Measurements from ENCODE around the gene SH3RF3.

DNA sequence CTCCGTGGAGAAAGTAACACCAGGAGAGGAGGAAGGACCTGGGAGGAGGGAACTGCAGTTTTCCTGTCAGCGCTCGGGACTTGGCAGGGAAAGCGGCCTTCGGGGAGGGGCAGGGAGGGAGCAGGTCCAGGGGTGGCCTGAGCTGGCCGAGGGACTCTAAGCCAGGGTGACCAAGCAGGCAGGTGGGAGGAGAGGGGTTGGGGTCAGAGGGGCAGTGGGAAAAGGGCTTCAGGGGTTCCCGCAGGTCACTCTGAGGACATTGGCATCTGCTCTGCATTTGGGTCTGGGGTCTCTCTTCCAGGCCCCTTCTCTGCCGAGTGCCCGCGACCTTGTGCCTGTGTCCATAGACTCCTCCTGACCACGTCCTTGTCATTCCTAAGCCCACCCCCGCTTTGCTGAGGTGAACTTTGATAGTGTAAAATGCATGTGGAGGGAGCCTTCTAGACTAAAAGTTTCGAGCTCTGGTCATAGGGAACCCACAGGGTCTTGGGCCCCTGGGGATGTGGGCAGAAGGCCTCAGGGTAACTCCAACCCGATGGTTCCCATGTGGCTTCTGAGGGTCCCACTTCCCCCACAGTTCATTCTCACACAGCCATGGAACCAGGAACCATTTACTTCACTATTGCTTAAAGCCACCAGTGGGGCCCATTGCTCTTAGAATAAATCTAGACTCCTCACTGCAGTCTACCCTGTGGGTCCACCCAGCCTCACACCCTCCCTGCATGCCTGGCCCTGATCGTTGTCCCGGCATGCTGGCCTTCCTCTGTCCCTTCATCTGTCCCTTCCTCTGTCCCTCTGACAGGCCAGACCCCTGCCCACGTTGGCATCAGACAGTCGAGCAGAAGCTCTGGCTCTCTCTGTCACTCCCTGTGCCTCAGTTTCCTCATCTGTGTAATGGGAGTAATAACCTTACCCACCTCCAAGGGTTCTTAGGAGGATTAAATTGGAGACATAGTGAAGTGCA is 255.6 kb downstream of the SH3RF3 start:
- TF ChIP-seq EZH2 (IDR thresholded peaks at IDR 0.05; ENCODE audit: borderline replicate concordance, control insufficient read depth, low read depth, low read length) (no peak), ZNF384 (IDR thresholded peaks at IDR 0.05; ENCODE audit: borderline replicate concordance, low read depth, low read length) (no peak), SMC3 (IDR thresholded peaks at IDR 0.05; ENCODE audit: borderline replicate concordance, low read length) (no peak), TARDBP (IDR thresholded peaks at IDR 0.05; ENCODE audit: borderline replicate concordance) (no peak), RELA (IDR thresholded peaks at IDR 0.05; ENCODE audit: borderline replicate concordance, partially characterized antibody) (no peak), CHD1 (IDR thresholded peaks at IDR 0.05; ENCODE audit: low read depth, low read length) (no peak), MEF2A (IDR thresholded peaks at IDR 0.05; ENCODE audit: insufficient read depth, low read depth, low read length) (no peak), SIN3A (IDR thresholded peaks at IDR 0.05; ENCODE audit: low read depth, low read length) (no peak), KDM1A (IDR thresholded peaks at IDR 0.05; ENCODE audit: borderline replicate concordance) (no peak), SIX5 (IDR thresholded peaks at IDR 0.05; ENCODE audit: low read depth, low read length, severe bottlenecking) (no peak), ZNF217 (IDR thresholded peaks at IDR 0.05) (no peak)
- TF ChIP-seq, protein P1, sequence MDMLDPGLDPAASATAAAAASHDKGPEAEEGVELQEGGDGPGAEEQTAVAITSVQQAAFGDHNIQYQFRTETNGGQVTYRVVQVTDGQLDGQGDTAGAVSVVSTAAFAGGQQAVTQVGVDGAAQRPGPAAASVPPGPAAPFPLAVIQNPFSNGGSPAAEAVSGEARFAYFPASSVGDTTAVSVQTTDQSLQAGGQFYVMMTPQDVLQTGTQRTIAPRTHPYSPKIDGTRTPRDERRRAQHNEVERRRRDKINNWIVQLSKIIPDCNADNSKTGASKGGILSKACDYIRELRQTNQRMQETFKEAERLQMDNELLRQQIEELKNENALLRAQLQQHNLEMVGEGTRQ (IDR thresholded peaks at IDR 0.05; ENCODE audit: borderline replicate concordance, low read depth, low read length): no peak
- TF ChIP-seq, protein P2, sequence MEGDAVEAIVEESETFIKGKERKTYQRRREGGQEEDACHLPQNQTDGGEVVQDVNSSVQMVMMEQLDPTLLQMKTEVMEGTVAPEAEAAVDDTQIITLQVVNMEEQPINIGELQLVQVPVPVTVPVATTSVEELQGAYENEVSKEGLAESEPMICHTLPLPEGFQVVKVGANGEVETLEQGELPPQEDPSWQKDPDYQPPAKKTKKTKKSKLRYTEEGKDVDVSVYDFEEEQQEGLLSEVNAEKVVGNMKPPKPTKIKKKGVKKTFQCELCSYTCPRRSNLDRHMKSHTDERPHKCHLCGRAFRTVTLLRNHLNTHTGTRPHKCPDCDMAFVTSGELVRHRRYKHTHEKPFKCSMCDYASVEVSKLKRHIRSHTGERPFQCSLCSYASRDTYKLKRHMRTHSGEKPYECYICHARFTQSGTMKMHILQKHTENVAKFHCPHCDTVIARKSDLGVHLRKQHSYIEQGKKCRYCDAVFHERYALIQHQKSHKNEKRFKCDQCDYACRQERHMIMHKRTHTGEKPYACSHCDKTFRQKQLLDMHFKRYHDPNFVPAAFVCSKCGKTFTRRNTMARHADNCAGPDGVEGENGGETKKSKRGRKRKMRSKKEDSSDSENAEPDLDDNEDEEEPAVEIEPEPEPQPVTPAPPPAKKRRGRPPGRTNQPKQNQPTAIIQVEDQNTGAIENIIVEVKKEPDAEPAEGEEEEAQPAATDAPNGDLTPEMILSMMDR (IDR thresholded peaks at IDR 0.05 in 2 of 3, conservative IDR thresholded peaks at IDR 0.05 in 1 of 3; ENCODE audit: control insufficient read depth in 2 of 3, extremely low read depth in 1 of 3, insufficient read depth in 1 of 3, low read depth in 3 of 3, low read length in 3 of 3): no peak
- TF ChIP-seq, protein P3, sequence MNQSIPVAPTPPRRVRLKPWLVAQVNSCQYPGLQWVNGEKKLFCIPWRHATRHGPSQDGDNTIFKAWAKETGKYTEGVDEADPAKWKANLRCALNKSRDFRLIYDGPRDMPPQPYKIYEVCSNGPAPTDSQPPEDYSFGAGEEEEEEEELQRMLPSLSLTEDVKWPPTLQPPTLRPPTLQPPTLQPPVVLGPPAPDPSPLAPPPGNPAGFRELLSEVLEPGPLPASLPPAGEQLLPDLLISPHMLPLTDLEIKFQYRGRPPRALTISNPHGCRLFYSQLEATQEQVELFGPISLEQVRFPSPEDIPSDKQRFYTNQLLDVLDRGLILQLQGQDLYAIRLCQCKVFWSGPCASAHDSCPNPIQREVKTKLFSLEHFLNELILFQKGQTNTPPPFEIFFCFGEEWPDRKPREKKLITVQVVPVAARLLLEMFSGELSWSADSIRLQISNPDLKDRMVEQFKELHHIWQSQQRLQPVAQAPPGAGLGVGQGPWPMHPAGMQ (IDR thresholded peaks at IDR 0.05; ENCODE audit: borderline replicate concordance): no peak

Data from GM12878 (cell line).